Activated CD8-positive, alpha-beta memory T cell treated with anti-CD3 and anti-CD28 coated beads, Interleukin-2, amount 50 U/mL, for 1 hour (primary cell): ENCODE measurements around the gene GALNT5.
"Not testable (repeated sequence)": the region's sequence is repeated elsewhere in the genome, so short reads cannot be mapped to it uniquely, and the experiment has no call there.

Experiments used
- DNase-seq: peaks from one replicate; pipeline ENCODE4 v3.0.0-alpha.2; 2020; ENCODE audit errors: extremely low read depth

The GALNT5 gene, protein sequence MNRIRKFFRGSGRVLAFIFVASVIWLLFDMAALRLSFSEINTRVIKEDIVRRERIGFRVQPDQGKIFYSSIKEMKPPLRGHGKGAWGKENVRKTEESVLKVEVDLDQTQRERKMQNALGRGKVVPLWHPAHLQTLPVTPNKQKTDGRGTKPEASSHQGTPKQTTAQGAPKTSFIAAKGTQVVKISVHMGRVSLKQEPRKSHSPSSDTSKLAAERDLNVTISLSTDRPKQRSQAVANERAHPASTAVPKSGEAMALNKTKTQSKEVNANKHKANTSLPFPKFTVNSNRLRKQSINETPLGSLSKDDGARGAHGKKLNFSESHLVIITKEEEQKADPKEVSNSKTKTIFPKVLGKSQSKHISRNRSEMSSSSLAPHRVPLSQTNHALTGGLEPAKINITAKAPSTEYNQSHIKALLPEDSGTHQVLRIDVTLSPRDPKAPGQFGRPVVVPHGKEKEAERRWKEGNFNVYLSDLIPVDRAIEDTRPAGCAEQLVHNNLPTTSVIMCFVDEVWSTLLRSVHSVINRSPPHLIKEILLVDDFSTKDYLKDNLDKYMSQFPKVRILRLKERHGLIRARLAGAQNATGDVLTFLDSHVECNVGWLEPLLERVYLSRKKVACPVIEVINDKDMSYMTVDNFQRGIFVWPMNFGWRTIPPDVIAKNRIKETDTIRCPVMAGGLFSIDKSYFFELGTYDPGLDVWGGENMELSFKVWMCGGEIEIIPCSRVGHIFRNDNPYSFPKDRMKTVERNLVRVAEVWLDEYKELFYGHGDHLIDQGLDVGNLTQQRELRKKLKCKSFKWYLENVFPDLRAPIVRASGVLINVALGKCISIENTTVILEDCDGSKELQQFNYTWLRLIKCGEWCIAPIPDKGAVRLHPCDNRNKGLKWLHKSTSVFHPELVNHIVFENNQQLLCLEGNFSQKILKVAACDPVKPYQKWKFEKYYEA

DNA sequence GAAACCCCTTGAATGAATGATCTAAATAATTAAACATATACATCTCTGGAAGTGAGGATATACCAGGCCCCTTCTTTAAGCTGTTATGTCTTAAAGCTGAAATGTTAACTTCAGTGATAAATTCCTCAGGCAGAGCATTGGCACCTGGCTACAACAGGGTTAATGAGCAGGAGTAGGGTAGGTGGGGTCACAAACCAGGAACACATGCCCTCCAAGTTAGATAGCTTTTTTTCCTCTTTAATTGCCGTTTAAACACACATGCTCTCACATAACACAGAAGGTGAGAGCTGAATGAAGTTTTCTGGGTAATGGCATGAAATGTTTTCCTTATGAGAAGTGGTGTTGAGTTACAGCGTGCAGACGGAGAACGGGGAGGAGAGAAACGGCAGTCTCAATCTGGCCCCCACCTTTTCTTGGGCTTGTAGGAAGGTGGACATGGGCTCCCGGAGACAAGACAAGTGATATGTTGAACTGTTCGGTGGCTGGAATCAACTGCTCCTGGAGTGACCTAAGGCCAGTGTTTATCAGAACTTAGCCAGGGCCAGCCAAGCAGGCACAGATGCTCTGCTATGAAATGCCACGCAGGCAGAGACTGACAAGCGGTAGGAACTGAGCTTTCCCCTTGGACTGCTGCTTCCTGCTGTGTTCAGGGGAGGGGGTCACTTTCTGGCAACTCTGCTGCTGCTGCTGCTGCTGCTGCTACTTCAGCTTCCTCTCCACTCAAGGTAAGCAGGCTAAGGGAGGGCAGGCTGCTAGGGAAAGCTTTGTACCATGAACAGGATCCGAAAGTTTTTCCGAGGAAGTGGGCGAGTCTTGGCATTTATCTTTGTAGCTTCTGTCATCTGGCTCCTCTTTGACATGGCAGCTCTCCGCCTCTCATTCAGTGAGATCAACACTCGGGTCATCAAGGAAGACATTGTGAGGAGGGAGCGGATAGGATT is at the start of gene GALNT5:
Gene GALNT5, plus strand, starts transcription at position 394 of the 941 bp plus-strand sequence. Its CDS starts 378 bp downstream, at position 772.
- no peak for DNase-seq

DNA sequence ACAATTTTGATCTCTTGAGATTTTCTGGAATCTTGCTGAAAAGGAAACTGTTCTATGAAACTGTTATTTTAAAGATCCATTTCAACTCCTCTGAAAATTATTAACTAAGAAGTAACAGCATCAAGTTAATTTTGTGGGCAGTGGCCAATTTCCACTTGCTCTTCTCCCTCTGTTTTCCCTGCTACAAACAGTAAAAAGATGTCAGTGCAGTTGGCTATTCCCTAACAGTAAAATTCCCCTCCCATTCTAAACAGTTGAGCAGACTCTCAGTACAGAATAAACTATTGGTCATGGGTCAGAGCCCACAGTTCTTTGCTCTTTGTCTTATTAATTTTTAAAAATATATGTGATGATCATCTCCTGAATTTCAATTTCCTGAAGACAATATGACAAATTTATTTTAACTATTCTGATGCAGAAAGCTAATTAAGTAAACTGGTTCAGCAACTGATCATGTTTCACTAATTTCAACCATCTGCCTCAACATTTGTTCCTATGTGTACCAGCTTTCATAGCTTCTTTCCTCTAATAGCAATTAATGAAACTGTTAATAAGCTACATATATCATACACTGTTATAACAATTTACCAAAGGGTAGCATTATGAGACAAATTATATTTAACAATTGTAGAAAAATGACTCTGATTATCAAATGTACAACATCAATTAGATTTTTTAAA is 41.1 kb upstream of the GALNT5 start:
- no peak for DNase-seq

DNA sequence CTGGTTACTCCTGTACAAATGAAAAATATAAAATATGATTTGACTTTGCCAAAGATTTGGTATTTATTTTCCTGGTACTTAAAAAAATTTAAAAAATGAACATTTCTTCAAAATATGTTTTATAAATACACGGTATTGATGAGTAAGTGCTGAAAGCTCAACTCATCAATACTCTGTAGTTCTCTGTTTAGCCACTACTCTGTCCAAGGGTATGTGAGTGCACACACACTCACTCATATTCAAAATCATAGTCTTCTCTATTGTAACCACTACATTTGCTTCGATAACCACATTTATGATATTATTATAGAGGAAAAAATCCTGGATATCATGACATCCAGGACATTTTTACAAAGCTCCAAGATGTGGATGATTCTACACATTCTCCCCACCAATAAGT is 40.1 kb upstream of the GALNT5 start:
- no peak for DNase-seq

DNA sequence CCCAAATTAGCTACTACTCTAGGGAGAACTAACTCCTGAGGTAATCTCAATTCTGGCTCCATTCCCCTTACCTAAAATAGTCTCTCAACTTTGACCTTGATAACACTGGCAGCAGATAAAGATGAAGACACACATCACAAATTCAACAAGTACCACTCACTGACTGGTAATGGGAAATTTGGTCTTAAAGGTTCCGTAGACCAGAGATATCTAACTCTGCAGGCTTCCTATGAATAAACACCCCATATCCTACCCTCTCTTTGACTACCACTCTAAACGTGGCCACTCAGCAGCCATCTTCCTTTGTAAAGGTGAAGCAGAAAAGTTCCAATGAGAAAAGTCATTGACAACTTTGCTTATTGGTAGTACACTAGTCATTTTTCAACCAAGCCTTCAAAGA is 38.6 kb upstream of the GALNT5 start:
- DNase-seq: no peak

DNA sequence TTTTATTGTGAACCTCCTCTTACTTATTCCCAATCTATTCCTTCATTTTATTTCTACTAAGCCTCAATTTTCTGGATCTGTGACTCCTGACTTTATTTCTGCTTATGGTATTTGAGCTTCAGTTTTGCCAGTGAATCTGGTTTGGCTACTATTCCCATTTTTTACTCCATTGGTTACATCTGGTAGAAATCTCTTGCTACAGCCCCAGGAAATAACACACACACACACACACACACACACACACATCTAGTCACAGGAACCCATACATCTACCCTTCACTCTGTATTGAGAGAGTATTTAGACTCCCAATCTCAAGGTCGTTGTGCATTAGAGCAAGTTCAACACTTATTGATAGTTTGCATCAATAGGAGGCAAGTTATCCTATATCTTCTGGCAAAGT is 37.0 kb upstream of the GALNT5 start:
- DNase-seq: no peak

DNA sequence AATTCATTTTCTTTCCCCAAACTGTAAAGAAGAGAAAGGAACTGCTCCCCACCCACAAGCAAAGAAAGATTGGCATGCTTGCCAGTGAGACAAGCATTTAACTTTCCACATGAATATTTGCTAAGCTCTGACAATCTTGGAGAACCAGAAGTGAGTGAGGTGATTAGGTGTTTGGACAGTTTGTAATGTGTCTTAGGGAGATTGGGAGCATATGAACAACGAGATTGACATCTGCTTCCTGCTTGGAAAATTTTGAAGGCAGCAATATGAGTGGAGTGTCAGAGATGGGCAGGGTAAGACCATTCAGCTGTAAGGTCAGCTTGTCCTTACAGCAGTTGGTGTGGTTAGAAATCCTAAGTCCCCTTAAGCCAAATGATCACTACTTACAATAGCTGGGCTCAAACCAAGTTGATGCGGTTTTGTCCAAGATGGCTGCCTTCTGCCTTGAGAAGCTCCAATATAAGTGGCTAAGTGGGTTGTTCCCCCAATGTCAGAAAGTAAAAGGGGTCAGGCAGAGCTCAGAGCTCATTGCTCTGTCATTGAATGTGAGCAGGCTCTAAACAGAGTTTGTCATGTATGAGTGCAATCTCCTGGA is 36.0 kb upstream of the GALNT5 start:
- no peak for DNase-seq

DNA sequence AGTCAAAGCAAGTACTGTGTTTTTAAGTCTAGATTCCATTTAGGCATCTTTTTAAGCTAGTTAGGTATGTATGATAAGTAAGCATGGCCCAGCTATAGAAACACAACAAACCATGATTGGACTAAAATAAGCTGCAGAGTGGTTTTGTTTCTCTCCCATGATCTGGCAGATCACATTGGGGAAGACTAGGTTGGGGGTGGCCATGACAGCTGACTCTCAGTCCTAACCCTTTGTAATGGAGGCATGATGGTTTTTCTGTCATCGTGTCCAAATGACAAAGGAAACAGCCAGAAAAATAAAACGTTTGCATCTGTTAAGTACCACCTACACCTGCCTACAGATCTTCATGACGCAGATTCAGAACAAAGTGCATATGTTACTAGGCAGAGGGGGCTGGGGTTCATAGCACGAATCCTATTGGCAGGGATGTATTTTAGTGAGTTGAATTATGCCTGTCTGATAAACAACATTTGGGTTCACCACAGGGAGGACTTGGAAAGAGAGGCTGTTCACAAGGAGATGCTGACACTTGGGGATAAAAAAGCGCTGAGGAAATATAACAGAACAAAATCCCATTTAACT is 33.8 kb upstream of the GALNT5 start:
- DNase-seq: no peak

DNA sequence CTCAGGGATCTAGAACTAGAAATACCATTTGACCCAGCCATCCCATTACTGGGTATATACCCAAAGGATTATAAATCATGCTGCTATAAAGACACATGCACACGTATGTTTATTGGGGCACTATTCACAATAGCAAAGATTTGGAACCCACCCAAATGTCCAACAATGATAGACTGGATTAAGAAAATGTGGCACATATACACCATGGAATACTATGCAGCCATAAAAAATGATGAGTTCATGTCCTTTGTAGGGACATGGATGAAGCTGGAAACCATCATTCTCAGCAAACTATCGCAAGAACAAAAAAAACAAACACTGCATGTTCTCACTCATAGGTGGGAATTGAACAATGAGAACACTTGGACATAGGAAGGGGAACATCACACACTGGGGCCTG is 33.1 kb upstream of the GALNT5 start:
- not testable (repeated sequence) for DNase-seq

DNA sequence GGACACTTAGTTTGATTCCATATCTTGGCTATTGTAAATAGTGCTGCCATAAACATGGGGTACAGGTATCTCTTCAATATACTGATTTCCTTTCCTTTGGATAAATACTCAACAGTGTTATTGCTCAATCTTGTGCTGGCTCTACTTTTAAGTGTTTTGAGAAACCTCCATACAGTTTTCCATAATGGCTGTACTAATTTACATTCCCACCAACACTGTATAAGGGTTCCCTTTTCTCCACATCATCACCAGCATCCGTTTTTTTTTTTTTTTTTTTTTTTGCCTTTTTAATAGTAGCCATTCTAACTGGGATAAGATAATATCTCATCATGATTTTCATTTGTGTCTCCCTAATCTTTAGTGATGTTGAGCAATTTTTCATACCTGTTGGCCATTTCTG is 29.9 kb upstream of the GALNT5 start:
- no peak for DNase-seq

DNA sequence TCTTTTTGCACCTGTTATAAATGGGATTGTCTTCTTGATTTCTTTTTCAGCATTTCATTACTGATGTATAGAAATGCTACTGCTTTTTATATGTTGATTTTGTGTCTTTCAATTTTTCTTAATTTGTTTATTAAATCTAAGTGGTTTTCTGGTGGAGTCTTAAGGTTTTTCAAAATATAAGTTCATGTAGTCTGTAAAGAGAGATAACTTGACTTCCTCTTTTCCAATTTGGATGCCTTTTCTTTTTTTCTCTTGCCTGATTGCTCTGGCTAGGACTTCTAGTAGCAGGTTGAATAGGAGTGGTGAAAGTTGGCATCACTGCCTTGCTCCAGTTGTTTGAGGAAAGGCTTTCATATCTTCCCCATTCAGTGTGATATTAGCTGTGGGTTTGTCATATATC is 28.6 kb upstream of the GALNT5 start:
- no peak for DNase-seq

DNA sequence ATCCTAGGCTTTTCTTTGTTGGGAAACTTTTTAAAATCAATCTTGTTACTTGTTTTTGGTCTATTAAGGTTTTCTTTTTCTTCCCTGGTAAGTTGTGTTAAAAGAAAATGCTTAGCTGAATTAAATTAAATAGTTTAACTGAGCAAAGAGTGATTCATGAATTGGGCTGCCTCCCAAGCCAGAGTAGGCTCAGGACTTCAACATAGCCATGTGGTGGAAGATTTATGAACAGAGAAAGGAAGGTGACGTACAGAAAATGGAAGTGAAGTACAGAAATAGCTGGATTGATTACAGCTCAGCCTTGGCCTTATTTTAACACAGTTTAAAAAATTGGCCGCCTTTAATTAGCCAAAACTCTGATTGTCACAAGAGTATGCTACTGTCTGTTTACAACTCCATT is 27.9 kb upstream of the GALNT5 start:
- no peak for DNase-seq

DNA sequence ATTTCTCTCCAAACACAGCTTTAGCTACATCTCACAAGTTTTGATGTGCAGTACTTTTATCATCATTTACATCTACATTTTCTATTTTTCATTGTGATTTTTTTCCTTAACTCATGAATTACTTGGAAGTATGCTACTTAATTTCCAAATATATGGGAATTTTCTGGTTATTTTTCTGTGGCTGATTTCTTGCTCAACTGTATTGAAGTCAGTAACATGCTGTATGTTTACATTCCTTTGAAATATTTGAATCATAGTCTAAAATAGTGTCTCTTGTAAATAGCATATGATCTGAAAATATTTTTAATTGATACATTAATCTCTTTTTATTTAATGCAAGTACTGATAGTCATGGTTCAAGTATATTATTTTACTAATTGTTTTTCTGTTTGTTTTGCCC is 26.0 kb upstream of the GALNT5 start:
- DNase-seq: no peak

DNA sequence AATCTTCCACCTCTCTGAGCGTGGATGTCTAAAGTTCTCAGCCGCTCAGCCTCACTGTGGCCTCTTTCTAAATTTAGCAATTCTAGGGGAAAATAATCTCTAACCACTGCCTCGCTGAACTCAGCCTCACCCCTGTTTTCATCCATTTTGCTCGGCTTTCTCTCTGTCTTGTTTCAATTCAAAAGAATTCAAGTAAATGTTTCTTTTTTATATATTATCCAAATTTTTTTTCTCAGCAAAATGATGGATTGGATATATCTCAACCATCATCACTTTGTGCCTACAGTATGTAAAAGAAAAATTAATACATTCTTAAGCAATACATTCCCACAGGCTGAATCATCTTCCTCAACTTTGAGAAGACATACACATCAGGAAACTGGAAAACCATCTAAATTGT is 24.0 kb upstream of the GALNT5 start:
- no peak for DNase-seq

DNA sequence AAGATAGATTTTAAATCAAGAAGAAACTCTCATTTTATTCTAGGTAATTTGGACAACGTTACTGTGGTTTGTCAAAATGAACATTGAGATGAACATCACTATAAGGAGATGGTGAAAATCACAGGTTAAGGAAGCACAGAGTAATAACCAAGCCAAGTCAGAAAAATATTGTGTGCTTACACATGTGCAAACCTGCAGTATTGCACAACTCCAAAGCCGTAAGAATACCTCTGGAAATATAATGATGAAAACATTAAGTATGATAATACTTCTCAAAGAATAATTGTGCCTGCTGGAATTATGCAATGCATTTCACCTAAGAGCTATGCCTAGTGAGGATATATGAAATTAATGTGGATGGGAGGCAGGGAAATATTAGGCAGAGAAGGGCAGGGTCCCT is 21.1 kb upstream of the GALNT5 start:
- DNase-seq: no peak

DNA sequence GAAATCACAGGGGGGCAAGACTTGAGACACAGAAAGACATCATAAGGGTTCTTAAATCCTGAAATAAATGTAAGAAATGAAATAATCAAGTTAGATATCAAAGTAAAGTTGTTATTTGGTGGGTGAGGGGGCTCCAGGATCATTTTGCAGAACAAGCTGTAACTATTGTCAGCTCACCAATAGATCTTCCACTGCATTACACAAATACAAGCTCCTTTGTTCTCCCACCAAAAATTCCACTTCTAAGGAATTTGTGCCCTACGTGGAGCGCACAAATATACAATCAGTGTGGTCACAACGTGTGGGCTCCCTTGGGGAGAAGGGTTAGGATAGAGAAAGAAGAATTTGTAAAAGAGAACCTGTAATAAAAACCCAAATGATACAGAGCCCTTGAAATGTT is 19.2 kb upstream of the GALNT5 start:
- DNase-seq: no peak

DNA sequence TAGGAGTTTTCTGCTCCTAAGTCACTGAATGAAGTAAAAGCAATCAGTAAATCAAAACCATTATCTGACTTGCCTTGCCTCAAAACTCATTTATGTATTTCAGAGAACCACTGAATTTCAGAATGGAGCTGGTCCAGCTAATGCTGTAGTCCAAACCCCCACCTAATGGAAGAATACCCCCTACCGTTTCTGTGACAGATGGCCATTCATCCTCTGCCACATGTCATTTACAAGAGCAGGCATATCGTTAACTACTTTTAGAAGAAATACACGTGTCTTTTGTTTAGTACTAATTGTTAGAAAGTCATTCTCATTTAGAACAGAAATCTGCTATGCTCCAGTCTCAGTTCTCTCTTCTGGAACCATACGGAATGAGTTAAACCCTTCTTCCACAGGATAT is 12.8 kb upstream of the GALNT5 start:
- no peak for DNase-seq

DNA sequence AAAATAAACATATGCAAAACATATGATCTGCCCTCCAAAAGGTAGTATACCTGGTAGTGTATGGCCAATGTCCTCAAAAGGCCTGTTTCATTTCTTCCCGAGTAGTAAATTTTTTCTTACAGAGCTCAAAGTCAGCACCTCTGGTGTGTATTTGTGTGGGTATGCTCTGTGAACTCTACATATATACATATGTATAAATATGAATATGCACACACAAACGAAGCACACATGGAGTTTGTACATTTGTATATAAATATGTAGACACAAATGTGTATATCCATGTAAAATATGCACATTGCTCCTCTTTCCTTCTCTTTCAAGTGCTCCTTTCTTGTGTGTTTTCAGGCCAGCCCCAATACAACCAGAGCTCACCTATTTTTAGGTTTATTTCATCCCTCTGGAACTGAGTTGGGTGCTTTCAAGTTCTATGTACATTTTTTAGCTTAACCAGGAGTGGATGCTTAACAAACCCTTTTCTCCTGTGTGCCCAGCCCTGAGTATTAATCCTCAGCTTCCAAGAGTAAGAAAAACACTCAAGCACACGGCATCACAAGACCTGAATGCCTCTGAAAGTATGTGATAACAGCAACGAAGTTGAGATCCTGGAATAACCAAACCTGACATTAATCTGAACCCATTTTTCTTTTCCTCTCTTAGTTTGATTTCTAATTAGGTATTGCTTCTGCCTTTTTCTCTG is 12.2 kb upstream of the GALNT5 start:
- no peak for DNase-seq

DNA sequence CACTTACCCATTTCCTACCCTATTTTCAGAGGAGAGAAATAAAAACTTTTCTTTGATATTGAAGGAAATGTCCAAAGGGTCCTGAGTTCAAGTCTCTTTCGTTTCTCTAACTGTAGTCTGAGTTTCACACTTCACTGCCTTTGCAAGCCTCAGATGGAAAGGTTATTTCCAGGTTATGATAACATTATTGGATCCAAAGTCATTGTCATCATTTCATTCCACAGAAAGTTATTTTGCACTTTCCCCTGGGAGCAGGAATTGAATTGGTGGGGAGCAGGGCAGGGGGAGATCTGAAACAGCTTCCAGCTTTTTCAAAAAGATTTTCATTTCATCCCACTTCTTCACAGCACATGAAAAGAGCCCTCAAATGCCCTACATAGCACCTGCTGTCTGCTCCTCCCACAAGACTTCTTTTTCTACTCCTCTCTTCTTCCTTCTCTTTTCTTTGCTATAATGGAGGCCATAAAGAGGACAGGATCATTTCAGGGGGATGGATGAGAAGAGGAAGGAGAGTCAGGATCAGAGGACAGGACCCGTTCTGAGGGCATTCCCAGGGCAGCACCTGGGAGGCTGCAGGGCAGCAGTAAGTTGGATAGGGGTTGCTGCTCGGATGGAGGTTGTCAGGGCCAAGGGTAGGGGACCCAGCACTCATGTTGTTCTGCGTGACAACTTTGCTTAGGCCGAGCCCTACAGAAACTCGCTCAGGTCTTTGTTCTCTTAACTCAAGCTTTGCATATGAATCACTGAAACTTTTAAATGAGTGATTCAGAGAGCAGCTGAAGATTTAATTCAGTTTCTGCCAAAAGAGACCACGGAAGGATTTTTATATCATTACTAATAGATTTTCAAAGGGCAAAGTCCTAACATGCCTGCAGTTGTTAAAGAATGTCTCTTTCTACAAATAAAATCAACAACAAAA is 11.4 kb upstream of the GALNT5 start:
- no peak for DNase-seq
